Cardiac muscle cell (in vitro differentiated cells and primary cell): ENCODE results near the gene EBF3. TPM values are rescaled to one million over a fixed set of nuclear protein-coding genes. Genes with fewer than 3 reads are reported as not detected.

Source experiments
- DNase-seq, 2 donors: peaks; one replicate each; pipeline versions ENCODE4 v3.0.0 to v3.0.0-alpha.2; 2010 to 2017; ENCODE audit warnings: low read depth in 1 of 2, low spot score in 1 of 2
- H3K27ac ChIP-seq: fragments of 200-600 bp; sonication (generic); 2 replicates; pipeline ENCODE4 v1.5.1; 2016
- H3K27me3 ChIP-seq: fragments of 200-600 bp; sonication (generic); 2 replicates; pipeline ENCODE4 v1.6.0; 2016; ENCODE audit warnings: control low read depth
- H3K36me3 ChIP-seq: fragments of 200-600 bp; sonication (generic); 2 replicates; pipeline ENCODE4 v1.5.1; 2016; ENCODE audit warnings: control low read depth
- H3K4me1 ChIP-seq: fragments of 200-600 bp; sonication (generic); 2 replicates; pipeline ENCODE4 v1.8.1; 2017; ENCODE audit warnings: low read depth, mild to moderate bottlenecking, mixed run types
- H3K4me3 ChIP-seq: fragments of 200-600 bp; sonication (generic); 2 replicates; pipeline ENCODE4 v1.5.1; 2016; ENCODE audit warnings: mild to moderate bottlenecking
- H3K9me3 ChIP-seq: fragments of 200-600 bp; sonication (generic); 2 replicates; pipeline ENCODE4 v1.5.1; 2017; ENCODE audit warnings: low read depth, mild to moderate bottlenecking, control low read depth
- polyA plus RNA-seq: library from polyadenylated mRNA; unstranded; fragments of >200 nt; fragmentation: Nextera tagmentation; extraction: Ambion mirVana; gene quantifications from 2 replicates; pipeline ENCODE4 v1.2.1, GENCODE V29; 2016
- total RNA-seq: library from RNA; depleted of rRNA; stranded (reverse); fragments of >200 nt; gene quantifications from 2 replicates; pipeline ENCODE4 v1.2.3, GENCODE V29; 2016
- TF ChIP-seq, protein P1 (sequence below): IDR thresholded peaks from 2 replicates; pipeline ENCODE4 v1.5.1; 2012; ENCODE audit warnings: low read depth, mild to moderate bottlenecking, low read length

EBF3 gene
- total and polyA plus RNA-seq, 2 experiments from 2014 or later, result 0.61 to 2.8 TPM

GRCh38 chr10:129850316-129850715 lies 113.8 kb downstream of the EBF3 start:
- H3K27ac ChIP-seq, result no peak overlapping the region
- TF ChIP-seq, protein P1, sequence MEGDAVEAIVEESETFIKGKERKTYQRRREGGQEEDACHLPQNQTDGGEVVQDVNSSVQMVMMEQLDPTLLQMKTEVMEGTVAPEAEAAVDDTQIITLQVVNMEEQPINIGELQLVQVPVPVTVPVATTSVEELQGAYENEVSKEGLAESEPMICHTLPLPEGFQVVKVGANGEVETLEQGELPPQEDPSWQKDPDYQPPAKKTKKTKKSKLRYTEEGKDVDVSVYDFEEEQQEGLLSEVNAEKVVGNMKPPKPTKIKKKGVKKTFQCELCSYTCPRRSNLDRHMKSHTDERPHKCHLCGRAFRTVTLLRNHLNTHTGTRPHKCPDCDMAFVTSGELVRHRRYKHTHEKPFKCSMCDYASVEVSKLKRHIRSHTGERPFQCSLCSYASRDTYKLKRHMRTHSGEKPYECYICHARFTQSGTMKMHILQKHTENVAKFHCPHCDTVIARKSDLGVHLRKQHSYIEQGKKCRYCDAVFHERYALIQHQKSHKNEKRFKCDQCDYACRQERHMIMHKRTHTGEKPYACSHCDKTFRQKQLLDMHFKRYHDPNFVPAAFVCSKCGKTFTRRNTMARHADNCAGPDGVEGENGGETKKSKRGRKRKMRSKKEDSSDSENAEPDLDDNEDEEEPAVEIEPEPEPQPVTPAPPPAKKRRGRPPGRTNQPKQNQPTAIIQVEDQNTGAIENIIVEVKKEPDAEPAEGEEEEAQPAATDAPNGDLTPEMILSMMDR, result no peak

GRCh38 chr10:129849853-129850252 lies 114.2 kb downstream of the EBF3 start:
- no peak for DNase-seq
- Histone ChIP-seq H3K4me1 (peaks cover 4% of the 10 kb centered on the region), H3K4me3 (no peak overlapping the region), H3K27ac (no peak overlapping the region), H3K9me3 (no peaks in the 10 kb centered on the region), H3K36me3 (no peaks in the 10 kb centered on the region), H3K27me3 (no peaks in the 10 kb centered on the region)
- TF ChIP-seq, protein P1, result no peak

More at GRCh38 chr10:129850316-129850715, 113.8 kb downstream of the EBF3 start:
- Histone ChIP-seq H3K27me3 (no peaks in the 10 kb centered on the region), H3K9me3 (no peaks in the 10 kb centered on the region), H3K4me1 (peaks cover 2% of the 10 kb centered on the region), H3K4me3 (no peak overlapping the region), H3K36me3 (no peaks in the 10 kb centered on the region)
- no peak for DNase-seq

DNA sequence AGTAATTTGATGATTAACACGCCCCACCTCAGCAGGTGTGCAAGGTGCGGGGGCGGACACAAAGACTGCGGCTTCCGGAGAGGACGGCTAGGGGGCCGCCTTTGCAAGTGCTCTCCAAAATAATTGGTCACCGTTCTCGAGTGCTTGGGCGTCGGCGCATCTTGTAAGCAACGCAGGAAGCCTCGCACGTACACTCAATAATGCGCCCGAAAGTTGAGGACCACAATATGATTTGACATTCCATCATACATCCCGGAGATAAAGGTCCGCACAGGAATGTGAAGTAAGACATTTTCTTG lies 114.7 kb downstream of the EBF3 start:
- H3K4me3 ChIP-seq, result no peak overlapping the region
- DNase-seq, result no peak
- no peaks in the 10 kb centered on the region for H3K36me3 ChIP-seq
- H3K4me1 ChIP-seq, result peaks cover 4% of the 10 kb centered on the region
- H3K27ac ChIP-seq, result no peak overlapping the region
- no peaks in the 10 kb centered on the region for H3K27me3 ChIP-seq
- TF ChIP-seq, protein P1, result no peak
- H3K9me3 ChIP-seq, result no peaks in the 10 kb centered on the region

DNA sequence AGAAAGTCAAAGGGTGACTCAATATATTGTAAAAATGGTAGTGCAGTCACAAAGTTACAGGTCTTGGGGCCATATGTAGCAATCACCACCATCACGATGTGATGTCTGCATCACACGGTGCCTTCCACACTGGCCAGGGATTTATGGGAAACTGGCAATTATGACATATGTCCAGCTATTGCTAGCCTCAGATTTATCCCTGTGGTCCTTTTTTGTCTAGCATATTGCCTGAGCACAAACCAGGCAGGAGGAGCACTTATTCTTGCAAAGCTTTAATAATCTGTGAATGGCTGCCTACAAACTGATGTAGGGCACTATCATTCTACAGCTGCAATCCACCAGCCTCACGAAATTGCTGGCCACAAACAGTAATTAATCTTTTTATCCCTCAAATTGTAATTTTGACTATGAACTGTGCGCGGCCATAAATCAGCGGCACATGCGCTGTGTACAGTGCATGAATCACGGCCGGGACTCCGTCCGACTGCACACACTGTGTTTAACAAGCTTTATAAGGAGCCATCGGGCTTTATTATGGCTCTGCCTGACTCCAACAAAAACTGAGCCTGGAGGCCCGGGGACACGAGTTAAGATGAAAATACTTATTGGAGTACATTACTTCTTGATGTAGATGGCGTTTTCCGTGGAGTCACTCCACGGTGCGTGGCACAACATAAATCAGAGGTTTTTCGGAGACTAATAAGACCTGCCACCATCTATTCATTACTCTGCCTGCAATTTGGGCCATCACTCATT lies 115.2 kb downstream of the EBF3 start:
- Histone ChIP-seq H3K9me3 (no peaks in the 10 kb centered on the region), H3K36me3 (no peaks in the 10 kb centered on the region), H3K4me3 (no peak overlapping the region), H3K27ac (no peak overlapping the region), H3K4me1 (peaks cover 4% of the 10 kb centered on the region), H3K27me3 (no peaks in the 10 kb centered on the region)
- no peak for DNase-seq
- TF ChIP-seq, protein P1, result no peak

DNA sequence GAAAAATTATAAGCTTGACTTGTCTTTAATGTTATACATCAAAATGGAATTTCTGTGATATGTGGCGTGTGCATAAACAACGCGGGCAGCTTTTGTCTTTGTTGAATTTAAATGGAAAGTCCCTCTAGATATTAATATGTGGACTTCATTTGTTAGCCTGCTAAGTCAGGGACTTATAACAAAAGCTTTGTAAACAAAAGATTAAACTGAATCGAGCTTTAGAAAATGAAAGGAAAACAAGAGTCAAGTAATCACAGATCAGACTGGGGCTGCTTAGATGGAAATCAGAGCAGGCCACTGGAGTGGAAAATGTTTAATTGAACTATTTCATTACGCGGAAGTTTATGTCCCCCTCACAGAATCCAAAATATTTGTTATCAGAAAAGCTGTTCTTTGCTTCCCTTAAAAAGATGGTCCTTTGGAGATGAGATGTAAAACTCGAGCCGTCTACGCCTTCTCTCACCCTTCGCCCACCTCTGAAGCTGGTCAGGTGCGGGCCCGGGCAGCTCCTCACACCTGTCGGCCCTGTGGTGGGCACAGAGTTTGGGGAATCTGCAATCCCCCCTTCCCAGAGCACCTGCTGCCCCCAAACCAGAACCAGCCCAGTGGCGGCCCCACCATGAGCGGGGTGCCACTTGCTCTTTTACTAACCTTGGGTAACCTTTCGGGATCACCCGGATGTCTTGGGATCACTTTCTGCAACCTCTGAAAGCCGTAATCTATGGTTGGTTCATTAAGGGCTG lies 116.2 kb downstream of the EBF3 start:
- Histone ChIP-seq H3K27me3 (no peaks in the 10 kb centered on the region), H3K27ac (no peak overlapping the region)

More for the DNA sequence above, 116.2 kb downstream of the EBF3 start:
- Histone ChIP-seq H3K4me3 (no peak overlapping the region), H3K9me3 (no peaks in the 10 kb centered on the region), H3K4me1 (peaks cover 4% of the 10 kb centered on the region), H3K36me3 (no peaks in the 10 kb centered on the region)
- TF ChIP-seq, protein P1, result no peak
- DNase-seq, result no peak
